ENCODE data around the gene CDH15.

CDH15 gene

GRCh38 chr16:89200124-89200849 is 28.7 kb downstream of the CDH15 start, which contains the start of gene SLC22A31:
TSS of gene SLC22A31 (minus strand) at chr16:89200537. CDS start at chr16:89200501, 36 bp downstream.
- no peak for DNase-seq (ENCODE audit: low read depth)

GRCh38 chr16:89200850-89201411 is 29.4 kb downstream of the CDH15 start:
- no peak for DNase-seq (ENCODE audit: low read depth)

- DNase-seq (ENCODE audit: low read depth) = peak; percentile 57
Observed at GRCh38 chr16:89201439-89202377, 30.2 kb downstream of the CDH15 start.

GRCh38 chr16:89202422-89203215 is 31.1 kb downstream of the CDH15 start:
- DNase-seq (ENCODE audit: low read depth) = no peak

GRCh38 chr16:89207993-89208392 is 36.4 kb downstream of the CDH15 start:
- no peak for DNase-seq (ENCODE audit: low read depth)

- no peak for DNase-seq (ENCODE audit: low read depth)
Observed at GRCh38 chr16:89209522-89210044, 38.0 kb downstream of the CDH15 start.

GRCh38 chr16:89210165-89210903 is 38.8 kb downstream of the CDH15 start:
- no peak for DNase-seq (ENCODE audit: low read depth)

GRCh38 chr16:89210904-89211515 is 39.5 kb downstream of the CDH15 start:
- no peak for DNase-seq (ENCODE audit: low read depth)

- peak; percentile 68 for DNase-seq (ENCODE audit: low read depth)
Observed at GRCh38 chr16:89216315-89217137, 45.0 kb downstream of the CDH15 start.

GRCh38 chr16:89217138-89217387 is 45.5 kb downstream of the CDH15 start:
- DNase-seq (ENCODE audit: low read depth) = no peak

GRCh38 chr16:89217388-89218191 is 46.0 kb downstream of the CDH15 start, which contains the start of gene ZNF778:
TSS of gene ZNF778 (plus strand) at chr16:89217703. CDS start at chr16:89221128, 3,425 bp downstream.
- peak; percentile 75 for DNase-seq (ENCODE audit: low read depth)

GRCh38 chr16:89219365-89219764 is 47.8 kb downstream of the CDH15 start:
- DNase-seq (ENCODE audit: low read depth) = no peak

- no peak for DNase-seq (ENCODE audit: low read depth)
Observed at GRCh38 chr16:89221604-89222003, 50.1 kb downstream of the CDH15 start.

- no peak for DNase-seq (ENCODE audit: low read depth)
Observed at GRCh38 chr16:89222931-89223330, 51.4 kb downstream of the CDH15 start.

GRCh38 chr16:89224665-89225064 is 53.1 kb downstream of the CDH15 start:
- DNase-seq (ENCODE audit: low read depth) = no peak

- DNase-seq (ENCODE audit: low read depth) = no peak
Observed at GRCh38 chr16:89230255-89230654, 58.7 kb downstream of the CDH15 start.

- DNase-seq (ENCODE audit: low read depth) = no peak
Observed at GRCh38 chr16:89232107-89232506, 60.6 kb downstream of the CDH15 start.

- no peak for DNase-seq (ENCODE audit: low read depth)
Observed at GRCh38 chr16:89233678-89234490, 62.3 kb downstream of the CDH15 start.

Data from T-helper 22 cell (primary cell).